ENCODE results near the gene ACKR4.

- TF ChIP-seq CTCF (conservative IDR thresholded peaks at IDR 0.05), result no peak
- no peak for TF ChIP-seq EZH2 (IDR thresholded peaks at IDR 0.05; ENCODE audit: low read depth)
These were observed 18.8 kb downstream of the ACKR4 start for GRCh38 chr3:132615881-132616280.

Data from PC-9 (cell line).